Liver (tissue), 3 donors: ENCODE data around the gene TTYH3.

Experiments
- EGR1 ChIP-seq, 2 donors: IDR thresholded peaks; 2 replicates each; pipeline ENCODE4 v1.6.1; 2016 to 2018; ENCODE audit warnings: antibody characterized with exemption in 2 of 2, low read depth in 2 of 2
- FOXA1 ChIP-seq: IDR thresholded peaks from 2 replicates; pipeline ENCODE4 v1.6.1; 2016; ENCODE audit warnings: antibody characterized with exemption
- GABPA ChIP-seq, 2 donors: IDR thresholded peaks in 1 of 2; conservative IDR thresholded peaks in 1 of 2; 2 replicates each; pipeline ENCODE4 v1.6.1; 2016; ENCODE audit warnings: antibody characterized with exemption in 2 of 2, mild to moderate bottlenecking in 1 of 2, moderate library complexity in 1 of 2
- HNF4A ChIP-seq, 2 donors: conservative IDR thresholded peaks; 2 replicates each; pipeline ENCODE4 v1.6.1; 2016; ENCODE audit warnings: antibody characterized with exemption in 2 of 2, mild to moderate bottlenecking in 2 of 2
- JUND ChIP-seq, 2 donors: IDR thresholded peaks; 2 replicates each; pipeline ENCODE4 v1.6.1; 2016; ENCODE audit warnings: antibody characterized with exemption in 2 of 2
- NR2F2 ChIP-seq: IDR thresholded peaks from 2 replicates; pipeline ENCODE4 v1.6.1; 2016; ENCODE audit warnings: antibody characterized with exemption
- TF ChIP-seq, protein P1 (sequence below): fragments of 150-350 bp; IDR thresholded peaks from 2 replicates; pipeline ENCODE4 v1.5.1; 2017; ENCODE audit warnings: improper control_type of control experiment, low read depth, low read length; ENCODE audit not compliant: missing input control
- TF ChIP-seq, protein P2 (sequence below): IDR thresholded peaks from 2 replicates; pipeline ENCODE4 v1.6.1; 2016; ENCODE audit warnings: antibody characterized with exemption
- TF ChIP-seq, protein P3 (sequence below): IDR thresholded peaks from 2 replicates; pipeline ENCODE4 v1.6.1; 2016; ENCODE audit warnings: antibody characterized with exemption, mild to moderate bottlenecking
- donor health status: healthy.
- donor health status: healthy.

DNA sequence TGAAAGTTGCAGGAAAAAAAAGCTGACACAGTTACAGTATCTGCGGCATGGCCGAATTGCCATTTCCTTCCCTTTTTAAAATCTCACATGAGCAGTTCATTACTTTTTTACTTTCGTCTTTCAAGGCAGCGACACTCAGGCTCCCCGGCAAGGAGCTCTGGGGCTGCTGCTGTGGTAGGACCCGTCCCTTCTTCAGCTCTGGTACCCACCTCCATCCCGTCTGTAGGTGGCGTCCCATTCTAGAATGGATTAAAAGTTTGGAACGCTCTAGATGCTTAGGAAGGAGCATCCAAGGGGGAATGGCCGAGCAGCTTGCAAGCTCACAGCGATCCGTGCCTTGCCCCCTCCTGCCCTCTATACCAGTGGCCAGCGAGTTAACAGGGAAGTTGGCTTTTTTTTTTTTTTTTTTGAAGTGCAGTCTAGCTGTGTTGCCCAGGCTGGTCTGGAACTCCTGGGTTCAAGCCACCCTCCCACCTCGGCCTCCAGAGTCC lies 22.8 kb upstream of the TTYH3 start:
- TF ChIP-seq, protein P1, sequence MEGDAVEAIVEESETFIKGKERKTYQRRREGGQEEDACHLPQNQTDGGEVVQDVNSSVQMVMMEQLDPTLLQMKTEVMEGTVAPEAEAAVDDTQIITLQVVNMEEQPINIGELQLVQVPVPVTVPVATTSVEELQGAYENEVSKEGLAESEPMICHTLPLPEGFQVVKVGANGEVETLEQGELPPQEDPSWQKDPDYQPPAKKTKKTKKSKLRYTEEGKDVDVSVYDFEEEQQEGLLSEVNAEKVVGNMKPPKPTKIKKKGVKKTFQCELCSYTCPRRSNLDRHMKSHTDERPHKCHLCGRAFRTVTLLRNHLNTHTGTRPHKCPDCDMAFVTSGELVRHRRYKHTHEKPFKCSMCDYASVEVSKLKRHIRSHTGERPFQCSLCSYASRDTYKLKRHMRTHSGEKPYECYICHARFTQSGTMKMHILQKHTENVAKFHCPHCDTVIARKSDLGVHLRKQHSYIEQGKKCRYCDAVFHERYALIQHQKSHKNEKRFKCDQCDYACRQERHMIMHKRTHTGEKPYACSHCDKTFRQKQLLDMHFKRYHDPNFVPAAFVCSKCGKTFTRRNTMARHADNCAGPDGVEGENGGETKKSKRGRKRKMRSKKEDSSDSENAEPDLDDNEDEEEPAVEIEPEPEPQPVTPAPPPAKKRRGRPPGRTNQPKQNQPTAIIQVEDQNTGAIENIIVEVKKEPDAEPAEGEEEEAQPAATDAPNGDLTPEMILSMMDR, result peak; percentile 28
- TF ChIP-seq GABPA (IDR thresholded peaks at IDR 0.05 in 1 of 2, conservative IDR thresholded peaks at IDR 0.05 in 1 of 2), result no peak
- TF ChIP-seq, protein P2, sequence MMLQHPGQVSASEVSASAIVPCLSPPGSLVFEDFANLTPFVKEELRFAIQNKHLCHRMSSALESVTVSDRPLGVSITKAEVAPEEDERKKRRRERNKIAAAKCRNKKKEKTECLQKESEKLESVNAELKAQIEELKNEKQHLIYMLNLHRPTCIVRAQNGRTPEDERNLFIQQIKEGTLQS, result no peak
- no peak for TF ChIP-seq EGR1 (IDR thresholded peaks at IDR 0.05; ENCODE audit: low read depth in 2 of 2)
- TF ChIP-seq JUND (IDR thresholded peaks at IDR 0.05), result no peak
- no peak for TF ChIP-seq NR2F2
- TF ChIP-seq, protein P3, sequence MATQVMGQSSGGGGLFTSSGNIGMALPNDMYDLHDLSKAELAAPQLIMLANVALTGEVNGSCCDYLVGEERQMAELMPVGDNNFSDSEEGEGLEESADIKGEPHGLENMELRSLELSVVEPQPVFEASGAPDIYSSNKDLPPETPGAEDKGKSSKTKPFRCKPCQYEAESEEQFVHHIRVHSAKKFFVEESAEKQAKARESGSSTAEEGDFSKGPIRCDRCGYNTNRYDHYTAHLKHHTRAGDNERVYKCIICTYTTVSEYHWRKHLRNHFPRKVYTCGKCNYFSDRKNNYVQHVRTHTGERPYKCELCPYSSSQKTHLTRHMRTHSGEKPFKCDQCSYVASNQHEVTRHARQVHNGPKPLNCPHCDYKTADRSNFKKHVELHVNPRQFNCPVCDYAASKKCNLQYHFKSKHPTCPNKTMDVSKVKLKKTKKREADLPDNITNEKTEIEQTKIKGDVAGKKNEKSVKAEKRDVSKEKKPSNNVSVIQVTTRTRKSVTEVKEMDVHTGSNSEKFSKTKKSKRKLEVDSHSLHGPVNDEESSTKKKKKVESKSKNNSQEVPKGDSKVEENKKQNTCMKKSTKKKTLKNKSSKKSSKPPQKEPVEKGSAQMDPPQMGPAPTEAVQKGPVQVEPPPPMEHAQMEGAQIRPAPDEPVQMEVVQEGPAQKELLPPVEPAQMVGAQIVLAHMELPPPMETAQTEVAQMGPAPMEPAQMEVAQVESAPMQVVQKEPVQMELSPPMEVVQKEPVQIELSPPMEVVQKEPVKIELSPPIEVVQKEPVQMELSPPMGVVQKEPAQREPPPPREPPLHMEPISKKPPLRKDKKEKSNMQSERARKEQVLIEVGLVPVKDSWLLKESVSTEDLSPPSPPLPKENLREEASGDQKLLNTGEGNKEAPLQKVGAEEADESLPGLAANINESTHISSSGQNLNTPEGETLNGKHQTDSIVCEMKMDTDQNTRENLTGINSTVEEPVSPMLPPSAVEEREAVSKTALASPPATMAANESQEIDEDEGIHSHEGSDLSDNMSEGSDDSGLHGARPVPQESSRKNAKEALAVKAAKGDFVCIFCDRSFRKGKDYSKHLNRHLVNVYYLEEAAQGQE, result no peak
- no peak for TF ChIP-seq HNF4A (conservative IDR thresholded peaks at IDR 0.05)
- TF ChIP-seq FOXA1, result no peak
